Stimulated activated CD4-positive, alpha-beta T cell treated with anti-CD3 and anti-CD28 coated beads, Interleukin-15, amount 100 ng/mL, for 1 hour (primary cell): Measurements from ENCODE around the gene DOK6.

Source experiments
- DNase-seq, 2 donors: peaks; one replicate each; pipeline ENCODE4 v3.0.0-alpha.2; 2020; ENCODE audit warnings: low read depth in 1 of 2, low spot score in 1 of 2

The DOK6 gene

GRCh38 chr18:69734536-69734935, 333.8 kb downstream of the DOK6 start:
- no peak for DNase-seq

GRCh38 chr18:69736730-69737129, 336.0 kb downstream of the DOK6 start:
- DNase-seq: no peak

DNA sequence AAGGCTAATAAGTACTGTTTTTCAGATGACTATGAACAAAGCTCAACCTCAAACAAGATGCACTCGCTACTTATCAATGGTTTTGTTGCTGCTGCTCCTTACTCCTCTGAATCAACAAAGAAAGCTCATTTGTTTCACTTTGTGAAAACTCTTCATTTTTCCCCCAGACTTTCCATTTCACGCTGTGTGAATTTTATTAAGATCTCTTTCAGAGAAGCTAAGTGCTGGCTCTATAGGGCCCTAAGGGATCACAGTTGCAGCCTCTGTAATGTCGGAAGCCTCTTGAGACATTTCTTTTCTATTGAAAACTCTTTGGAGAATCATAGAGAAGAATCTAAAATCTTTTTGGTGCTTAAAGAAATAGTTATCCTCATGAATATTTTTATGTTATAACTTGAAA, 337.2 kb downstream of the DOK6 start:
- no peak for DNase-seq

DNA sequence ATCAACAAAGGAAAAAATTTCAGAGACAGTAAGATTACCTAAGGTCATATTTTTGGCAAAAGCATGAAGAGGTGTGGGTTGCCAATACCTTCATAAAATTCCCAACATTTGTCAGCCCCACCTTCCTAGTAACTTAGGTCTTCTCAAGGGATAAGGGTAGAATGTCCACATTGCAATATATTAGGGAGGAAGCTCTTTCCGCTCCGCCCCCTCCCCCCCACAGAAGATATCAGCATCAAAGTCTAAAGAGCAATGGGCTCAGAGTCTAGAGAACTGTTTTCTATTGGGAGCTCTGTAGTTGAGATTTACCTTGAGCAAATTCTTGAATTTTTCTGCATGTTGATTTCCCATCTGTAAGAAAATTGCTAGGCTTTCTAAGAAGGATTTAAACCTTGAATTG, 346.7 kb downstream of the DOK6 start:
- DNase-seq: no peak

DNA sequence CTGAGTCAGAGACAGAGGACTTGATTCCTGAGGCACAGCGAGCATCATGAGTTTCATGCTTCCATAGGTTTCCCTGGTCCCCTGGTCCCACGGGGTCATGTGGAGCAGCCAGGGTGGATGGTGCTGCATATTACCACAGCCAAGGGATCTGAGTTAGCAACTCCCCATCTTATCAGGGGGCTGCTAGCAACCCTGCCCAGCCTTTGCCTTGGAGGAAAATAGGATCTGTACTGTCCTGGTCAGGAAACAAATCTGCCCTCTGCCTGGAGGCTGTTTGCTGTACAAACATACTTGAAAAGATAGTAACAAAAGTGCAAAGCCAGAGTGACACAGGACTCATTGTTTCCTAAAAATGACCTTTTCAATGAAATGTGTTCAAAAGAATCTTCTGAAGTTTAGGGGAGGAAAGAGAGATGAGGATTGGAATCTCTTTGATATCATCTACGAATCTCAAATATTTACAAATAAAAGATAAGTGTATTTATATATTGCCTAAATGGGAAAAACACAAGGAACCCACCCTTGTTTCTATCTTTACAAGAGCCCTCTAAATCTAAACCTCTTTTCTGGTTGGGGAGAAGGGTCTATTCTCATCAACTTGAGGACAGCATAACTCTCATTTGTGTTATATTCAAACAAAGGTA, 352.2 kb downstream of the DOK6 start:
- no peak for DNase-seq

DNA sequence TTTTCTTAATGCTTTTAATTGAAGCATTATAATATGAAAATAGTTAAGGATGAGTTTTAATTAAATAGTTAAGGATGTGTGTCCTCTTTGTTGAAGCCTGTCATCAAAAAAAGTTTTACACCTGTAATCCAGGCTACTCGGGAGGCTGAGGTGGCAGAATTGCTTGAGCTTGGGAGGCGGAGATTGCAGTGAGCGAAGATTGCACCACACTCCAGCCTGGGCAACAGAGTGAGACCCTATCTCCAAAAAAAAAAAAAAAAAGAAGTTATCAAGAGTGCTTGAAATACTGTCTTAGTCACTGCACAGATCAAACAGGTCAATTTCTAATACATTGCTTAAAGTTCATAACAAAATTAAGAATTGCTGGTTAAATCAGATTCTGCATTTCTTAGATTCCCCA, 353.4 kb downstream of the DOK6 start:
- no peak for DNase-seq

DNA sequence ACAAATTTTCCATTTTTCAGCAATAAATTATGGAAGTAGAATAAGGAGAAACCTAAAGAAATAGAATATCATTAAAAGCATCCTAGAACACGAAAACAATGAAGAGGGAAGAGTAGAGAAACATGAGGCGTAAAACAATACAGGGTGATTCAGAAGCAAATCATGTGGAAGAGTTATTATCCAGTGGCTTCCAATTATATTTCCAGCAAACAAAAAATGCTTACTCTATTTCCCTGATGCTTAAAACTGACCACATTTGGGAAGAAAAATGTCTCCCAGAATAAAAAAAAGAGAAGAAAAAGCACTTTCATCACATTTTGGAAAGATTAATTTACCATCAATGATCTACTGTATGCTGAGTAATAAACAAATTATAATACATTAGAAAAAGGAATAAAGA, 354.4 kb downstream of the DOK6 start:
- no peak for DNase-seq

GRCh38 chr18:69755856-69756496, 355.3 kb downstream of the DOK6 start:
- DNase-seq: no peak

- no peak for DNase-seq
These were observed 357.0 kb downstream of the DOK6 start for GRCh38 chr18:69757733-69758132.

DNA sequence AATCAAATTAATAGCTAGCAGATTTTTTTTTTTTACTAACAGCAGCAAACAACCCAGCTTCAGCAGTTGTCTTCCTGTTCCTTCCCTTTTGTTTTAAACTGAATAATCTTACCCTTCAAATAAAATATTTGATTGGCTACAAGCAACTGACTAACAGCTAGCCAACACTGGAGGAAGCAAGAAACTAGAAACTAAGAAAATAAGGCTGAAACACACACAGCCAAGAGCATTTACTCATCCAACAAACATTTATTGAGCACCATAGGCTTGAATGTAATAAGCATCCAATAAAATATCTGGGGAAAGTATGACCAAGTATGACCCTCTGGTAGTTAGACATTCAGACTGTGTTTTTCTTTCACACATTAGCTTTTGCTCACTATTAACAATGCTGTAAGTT, 357.8 kb downstream of the DOK6 start:
- no peak for DNase-seq

DNA sequence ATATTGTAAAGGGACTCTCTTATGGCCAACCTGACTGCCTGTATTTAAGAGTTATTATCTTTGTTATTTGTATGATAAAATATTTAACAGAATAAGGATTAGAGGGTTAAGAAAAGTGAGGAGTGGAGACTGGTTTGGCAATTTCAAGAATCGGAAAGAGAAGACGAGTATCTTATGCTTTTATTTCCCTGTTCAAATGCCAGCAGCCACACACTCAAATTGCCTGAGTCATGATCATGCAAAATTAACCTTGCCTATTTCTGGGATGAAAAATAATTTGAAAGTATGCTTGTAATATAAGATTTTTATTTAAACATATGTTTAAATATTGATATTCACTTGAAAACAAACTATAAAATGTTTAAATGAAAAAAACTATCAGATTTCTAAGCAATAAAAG, 358.4 kb downstream of the DOK6 start:
- DNase-seq: no peak

GRCh38 chr18:69763002-69763401, 362.3 kb downstream of the DOK6 start:
- DNase-seq: no peak

GRCh38 chr18:69763821-69764220, 363.1 kb downstream of the DOK6 start:
- DNase-seq: no peak

DNA sequence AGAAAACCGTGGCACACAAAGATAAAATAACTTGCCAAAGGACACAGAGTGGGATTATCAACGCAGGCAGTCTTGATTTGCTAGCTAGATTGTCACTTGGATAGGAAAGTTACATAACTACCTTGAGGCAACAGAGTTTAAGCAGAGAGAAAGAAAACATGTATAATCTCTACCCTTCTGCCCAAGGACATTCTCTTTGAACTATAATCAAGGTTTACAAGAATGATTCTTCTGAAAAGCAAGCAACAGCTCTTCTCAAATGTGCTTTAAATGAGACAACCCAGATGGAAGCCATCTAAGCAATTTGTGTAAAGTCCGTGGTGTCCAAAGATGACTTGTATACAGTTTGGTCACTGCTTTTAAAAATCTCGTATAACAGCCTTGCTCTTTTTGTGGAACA, 369.6 kb downstream of the DOK6 start:
- no peak for DNase-seq

- no peak for DNase-seq
These were observed 374.1 kb downstream of the DOK6 start for GRCh38 chr18:69774831-69775230.

GRCh38 chr18:69777248-69777647, 376.6 kb downstream of the DOK6 start:
- no peak for DNase-seq

DNA sequence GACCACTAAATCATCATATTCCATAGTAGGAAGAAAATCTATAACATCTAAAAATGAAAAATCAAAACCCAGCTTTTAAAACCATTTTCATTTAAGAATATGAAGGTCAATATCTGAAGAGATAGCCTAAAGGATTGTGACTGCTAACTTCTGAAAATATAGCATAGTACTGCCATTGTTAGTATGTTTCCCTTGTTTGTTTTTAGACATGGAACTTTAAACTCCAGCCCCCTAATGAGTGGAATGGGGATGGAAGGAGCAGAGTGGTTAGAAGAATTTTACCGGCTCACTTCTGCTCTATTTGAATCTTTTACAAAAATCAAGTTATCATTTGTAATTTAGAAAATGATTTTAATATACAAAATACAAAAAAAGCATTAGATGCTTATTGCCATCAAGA, 378.0 kb downstream of the DOK6 start:
- DNase-seq: no peak

GRCh38 chr18:69780851-69781250, 380.2 kb downstream of the DOK6 start:
- no peak for DNase-seq

- no peak for DNase-seq
These were observed 384.1 kb downstream of the DOK6 start for GRCh38 chr18:69784815-69785214.

DNA sequence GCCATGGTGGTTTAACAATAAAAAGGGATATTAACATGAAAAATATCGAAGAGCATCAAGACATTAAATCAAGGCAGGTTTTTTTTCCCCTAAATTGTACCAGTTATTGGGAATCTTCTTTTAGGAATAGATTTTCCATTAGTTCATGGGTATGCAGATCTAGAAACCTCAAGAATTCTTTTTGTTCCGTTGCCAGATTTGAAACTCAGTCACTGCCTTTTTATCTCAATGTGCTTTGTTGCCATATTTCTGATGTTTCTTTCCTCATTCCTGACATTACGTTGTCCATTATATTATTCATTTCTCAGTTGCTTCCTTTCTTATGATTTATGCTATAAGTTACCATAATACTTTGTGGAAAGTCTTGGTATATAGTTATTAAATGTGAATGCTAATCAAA, 384.8 kb downstream of the DOK6 start:
- no peak for DNase-seq

DNA sequence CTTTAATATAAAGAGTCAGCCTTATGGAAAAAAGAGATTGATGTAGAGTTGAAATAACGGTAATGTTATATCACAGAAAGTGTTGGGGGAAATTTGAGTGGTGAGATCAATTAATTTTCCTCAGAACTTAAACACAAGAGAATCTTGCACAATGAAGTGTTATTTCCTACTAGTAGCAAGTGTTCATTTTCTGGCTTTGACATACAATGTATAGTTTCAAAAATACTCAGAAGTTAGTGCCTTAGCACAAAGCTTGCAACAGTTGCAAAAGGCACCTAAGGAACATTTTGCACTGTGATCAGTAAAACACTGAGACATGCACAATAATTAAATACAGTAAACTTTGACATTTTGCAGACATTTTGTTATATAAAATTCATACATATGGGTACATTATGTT, 385.7 kb downstream of the DOK6 start:
- DNase-seq: no peak

DNA sequence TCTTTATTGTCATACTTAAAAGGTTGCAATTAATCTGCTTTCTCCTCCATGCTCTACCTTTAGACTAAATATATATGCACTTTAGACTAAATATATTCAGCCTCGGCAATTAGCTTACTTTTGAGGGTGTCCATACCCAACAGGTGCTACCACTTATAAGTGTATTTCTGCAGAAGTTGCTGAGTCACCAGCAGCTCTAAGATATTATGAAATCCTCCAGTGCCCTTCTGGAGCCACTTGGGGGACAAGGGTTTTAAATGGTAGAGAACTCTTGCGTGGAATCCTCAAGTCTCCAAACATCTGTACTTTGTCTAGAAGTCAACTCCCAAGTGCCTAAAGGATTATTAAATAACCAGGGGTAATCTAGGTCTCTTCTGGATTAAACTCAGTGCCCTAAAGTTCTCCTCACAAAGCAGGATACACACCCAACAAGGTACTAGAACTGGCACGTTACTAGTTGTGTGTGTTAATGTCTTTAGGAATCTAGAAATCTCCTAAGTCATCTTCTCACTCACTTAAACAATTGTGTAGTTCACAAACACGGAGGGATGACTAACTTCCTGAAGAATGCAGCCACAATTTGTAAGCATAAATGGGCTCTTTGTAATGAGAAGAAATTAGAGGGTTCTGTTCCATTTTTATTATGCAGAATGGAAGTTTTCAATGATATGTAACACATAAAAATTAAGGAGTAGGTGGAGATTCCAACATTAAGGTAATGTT, 387.3 kb downstream of the DOK6 start:
- no peak for DNase-seq

- DNase-seq: no peak
These were observed 389.1 kb downstream of the DOK6 start for GRCh38 chr18:69789794-69790193.
